ENCODE results near the gene ADCY2.

The ADCY2 gene

DNA sequence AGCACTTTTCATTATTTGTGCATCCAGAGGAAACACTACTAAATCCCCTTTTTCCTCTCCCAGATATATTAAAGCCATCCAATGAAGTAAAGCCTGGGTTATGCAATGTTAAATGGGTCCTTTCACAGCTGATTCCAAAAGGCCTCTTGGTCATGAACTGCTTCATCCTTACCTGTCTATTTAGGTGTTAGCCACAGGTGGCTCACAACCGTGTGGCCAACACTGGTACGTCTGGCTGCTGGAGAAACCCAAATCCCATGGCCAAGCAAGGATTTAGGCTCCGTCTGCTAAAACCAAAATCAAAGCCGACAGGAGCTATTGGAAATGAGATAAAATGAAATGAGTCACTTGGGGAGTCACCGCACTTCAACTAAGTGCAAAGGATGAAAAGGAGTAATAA, 193.9 kb downstream of the ADCY2 start:
- DNase-seq, result no peak

DNA sequence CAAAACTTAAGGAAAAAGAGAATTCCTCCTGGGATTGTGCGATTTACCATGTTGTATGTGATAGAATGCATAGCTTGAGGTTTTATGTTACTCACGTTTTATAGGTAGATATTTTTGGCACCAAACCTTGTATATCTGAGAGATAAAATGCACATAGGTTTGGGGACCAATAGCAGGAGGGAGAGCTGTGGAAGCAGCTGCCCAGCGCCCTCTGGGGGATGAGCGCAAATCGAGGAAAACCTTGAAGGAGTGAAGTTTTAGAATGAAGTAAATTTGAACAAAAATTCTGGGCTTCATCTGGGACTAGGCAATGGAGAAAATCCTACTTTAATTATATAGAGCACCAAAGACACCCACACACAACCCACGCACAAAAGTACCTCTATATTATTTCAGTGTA, 197.0 kb downstream of the ADCY2 start:
- Mint-ChIP-seq H3K36me3 (ENCODE audit: low read depth) (peaks cover 6% of the 10 kb centered on the region), H3K4me3 (no peak overlapping the region), H3K9me3 (no peaks in the 10 kb centered on the region), H3K27ac (no peak overlapping the region), H3K27me3 (ENCODE audit: low read depth, poor library complexity) (peaks cover 3% of the 10 kb centered on the region), H3K4me1 (peaks cover 5% of the 10 kb centered on the region)
- peak; percentile 41 for DNase-seq
- TF ChIP-seq, protein P1, sequence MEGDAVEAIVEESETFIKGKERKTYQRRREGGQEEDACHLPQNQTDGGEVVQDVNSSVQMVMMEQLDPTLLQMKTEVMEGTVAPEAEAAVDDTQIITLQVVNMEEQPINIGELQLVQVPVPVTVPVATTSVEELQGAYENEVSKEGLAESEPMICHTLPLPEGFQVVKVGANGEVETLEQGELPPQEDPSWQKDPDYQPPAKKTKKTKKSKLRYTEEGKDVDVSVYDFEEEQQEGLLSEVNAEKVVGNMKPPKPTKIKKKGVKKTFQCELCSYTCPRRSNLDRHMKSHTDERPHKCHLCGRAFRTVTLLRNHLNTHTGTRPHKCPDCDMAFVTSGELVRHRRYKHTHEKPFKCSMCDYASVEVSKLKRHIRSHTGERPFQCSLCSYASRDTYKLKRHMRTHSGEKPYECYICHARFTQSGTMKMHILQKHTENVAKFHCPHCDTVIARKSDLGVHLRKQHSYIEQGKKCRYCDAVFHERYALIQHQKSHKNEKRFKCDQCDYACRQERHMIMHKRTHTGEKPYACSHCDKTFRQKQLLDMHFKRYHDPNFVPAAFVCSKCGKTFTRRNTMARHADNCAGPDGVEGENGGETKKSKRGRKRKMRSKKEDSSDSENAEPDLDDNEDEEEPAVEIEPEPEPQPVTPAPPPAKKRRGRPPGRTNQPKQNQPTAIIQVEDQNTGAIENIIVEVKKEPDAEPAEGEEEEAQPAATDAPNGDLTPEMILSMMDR (IDR thresholded peaks at IDR 0.05), result peak; percentile 47

More for the DNA sequence above, 193.9 kb downstream of the ADCY2 start:
- H3K4me1 Mint-ChIP-seq, result no peaks in the 10 kb centered on the region
- peaks cover 7% of the 10 kb centered on the region for H3K36me3 Mint-ChIP-seq (ENCODE audit: low read depth)
- H3K9me3 Mint-ChIP-seq, result no peaks in the 10 kb centered on the region
- TF ChIP-seq, protein P1 (IDR thresholded peaks at IDR 0.05), result no peak
- H3K4me3 Mint-ChIP-seq, result no peak overlapping the region
- H3K27ac Mint-ChIP-seq, result no peak overlapping the region
- H3K27me3 Mint-ChIP-seq (ENCODE audit: low read depth, poor library complexity), result peaks cover 3% of the 10 kb centered on the region

DNA sequence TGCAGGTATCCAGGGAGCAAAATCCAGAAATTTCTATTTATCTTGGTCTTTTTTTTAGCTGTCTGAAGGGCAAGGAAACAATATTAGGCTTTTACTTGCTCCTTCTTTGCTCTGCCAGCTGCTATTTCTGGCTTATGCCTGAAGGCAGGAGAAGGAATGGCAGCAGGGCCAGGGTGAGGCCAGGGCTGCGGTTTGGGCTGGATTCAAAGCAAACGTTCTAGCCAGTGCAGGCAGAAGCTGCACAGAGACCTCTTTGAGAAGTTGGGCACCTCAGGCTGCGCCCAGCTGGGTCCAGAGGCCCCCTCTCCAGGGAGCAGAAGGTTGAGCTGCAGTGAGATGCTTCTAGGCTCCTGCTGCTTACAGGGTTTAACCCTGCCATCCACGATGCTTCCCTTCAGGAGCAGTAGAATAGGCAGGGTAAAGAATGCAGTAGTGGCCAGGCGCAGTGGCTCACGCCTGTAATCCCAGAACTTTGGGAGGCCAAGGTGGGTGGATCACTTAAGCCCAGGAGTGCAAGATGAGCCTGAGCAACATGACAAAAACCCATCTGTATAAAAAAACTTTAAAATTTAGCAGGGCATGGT, 201.2 kb downstream of the ADCY2 start:
- Mint-ChIP-seq H3K4me3 (no peak overlapping the region), H3K36me3 (ENCODE audit: low read depth) (peaks cover 42% of the 10 kb centered on the region), H3K4me1 (peaks cover 5% of the 10 kb centered on the region), H3K27me3 (ENCODE audit: low read depth, poor library complexity) (peaks cover 6% of the 10 kb centered on the region), H3K9me3 (peaks cover 5% of the 10 kb centered on the region), H3K27ac (no peak overlapping the region)
- TF ChIP-seq, protein P1 (IDR thresholded peaks at IDR 0.05), result no peak
- no peak for DNase-seq

DNA sequence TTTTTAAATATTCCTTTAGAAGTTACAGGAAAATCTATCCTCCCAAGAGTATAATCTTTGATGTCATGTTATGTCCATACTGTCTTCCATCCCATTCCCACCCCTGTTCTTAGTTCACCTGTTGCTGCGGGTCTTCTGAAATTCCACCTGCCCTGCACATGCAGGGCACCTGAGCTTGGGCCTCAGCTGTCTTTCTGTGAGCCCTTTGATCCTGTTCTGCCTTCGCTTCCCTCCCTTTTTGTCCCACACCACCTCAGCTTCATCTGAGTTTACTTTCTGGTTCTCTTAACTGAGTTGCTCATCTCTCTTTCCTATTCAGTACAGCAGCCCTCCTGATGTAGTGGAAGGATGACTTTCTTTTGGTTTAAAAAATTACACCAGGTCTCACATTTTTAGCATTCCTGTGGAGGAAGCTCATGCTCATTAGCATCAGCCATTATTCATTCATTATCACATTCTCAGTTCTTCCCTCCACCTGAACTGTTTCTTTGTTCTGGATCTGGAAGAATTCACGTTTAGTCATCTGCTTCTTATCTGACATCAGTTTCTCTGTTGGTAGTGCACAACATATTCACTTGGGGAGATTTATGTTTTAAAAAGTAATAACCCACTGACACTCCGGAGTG, 211.0 kb downstream of the ADCY2 start:
- TF ChIP-seq, protein P1 (IDR thresholded peaks at IDR 0.05), result no peak
- no peak overlapping the region for H3K4me3 Mint-ChIP-seq
- no peak overlapping the region for H3K27ac Mint-ChIP-seq
- H3K36me3 Mint-ChIP-seq (ENCODE audit: low read depth), result peaks cover 22% of the 10 kb centered on the region
- no peak for DNase-seq
- peaks cover 3% of the 10 kb centered on the region for H3K27me3 Mint-ChIP-seq (ENCODE audit: low read depth, poor library complexity)
- H3K4me1 Mint-ChIP-seq, result no peaks in the 10 kb centered on the region
- peaks cover 16% of the 10 kb centered on the region for H3K9me3 Mint-ChIP-seq

DNA sequence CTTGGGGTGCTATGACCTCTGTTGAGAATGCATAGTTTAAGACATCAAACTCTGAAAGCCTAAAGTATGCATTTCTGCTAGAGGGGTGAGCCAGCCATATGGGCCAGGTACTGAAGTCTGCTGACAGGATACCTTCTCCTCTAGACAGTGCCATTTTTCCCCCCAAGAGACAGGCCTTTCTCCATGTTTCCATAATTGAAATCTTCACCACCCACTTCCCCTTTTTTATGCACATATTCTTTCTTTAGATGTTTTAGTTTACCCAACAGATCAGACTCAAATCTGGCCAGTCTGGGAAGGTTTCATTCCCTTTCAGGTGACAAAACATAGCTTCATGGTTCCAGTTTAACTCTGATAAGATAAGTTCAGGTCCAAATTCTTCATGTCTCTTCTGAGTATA, 212.8 kb downstream of the ADCY2 start:
- Mint-ChIP-seq H3K4me1 (no peaks in the 10 kb centered on the region), H3K9me3 (peaks cover 5% of the 10 kb centered on the region), H3K36me3 (ENCODE audit: low read depth) (peaks cover 18% of the 10 kb centered on the region), H3K27me3 (ENCODE audit: low read depth, poor library complexity) (no peaks in the 10 kb centered on the region), H3K27ac (no peak overlapping the region), H3K4me3 (no peak overlapping the region)
- DNase-seq, result no peak
- TF ChIP-seq, protein P1 (IDR thresholded peaks at IDR 0.05), result no peak

DNA sequence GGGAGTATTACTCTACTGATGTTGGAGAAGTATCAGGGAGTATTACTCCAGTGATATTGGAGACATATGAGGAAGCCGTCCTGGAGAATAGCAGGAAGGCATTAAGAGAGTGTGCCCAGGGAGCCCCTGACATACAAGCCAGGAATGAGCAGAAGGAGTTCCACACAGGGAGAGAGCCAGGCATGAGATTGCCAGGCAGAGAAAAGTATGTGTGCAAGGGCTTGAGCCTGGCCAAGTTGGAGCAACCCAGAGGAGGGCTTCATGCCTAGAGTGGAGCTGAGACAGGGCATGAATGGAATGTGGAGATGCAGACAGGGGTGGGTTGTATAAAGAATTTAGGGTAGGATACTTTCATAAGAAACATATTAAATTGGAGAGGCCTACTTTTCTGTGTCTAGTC, 213.8 kb downstream of the ADCY2 start:
- Mint-ChIP-seq H3K27me3 (ENCODE audit: low read depth, poor library complexity) (peaks cover 4% of the 10 kb centered on the region), H3K9me3 (peaks cover 5% of the 10 kb centered on the region), H3K4me3 (no peak overlapping the region), H3K27ac (no peak overlapping the region), H3K36me3 (ENCODE audit: low read depth) (peaks cover 26% of the 10 kb centered on the region), H3K4me1 (no peaks in the 10 kb centered on the region)
- DNase-seq, result no peak
- TF ChIP-seq, protein P1 (IDR thresholded peaks at IDR 0.05), result no peak
